Smooth muscle cell (in vitro differentiated cells): ENCODE results near the gene HIPK3. TPM values are rescaled to one million over a fixed set of nuclear protein-coding genes. Genes with fewer than 3 reads are reported as not detected.

Experiments used
- DNase-seq: peaks from one replicate; lab custom pipeline; 2025; ENCODE audit not compliant: unreplicated experiment; lab: John Stamatoyannopoulos, UW
- H2AFZ ChIP-seq: fragments of 200-600 bp; sonication (generic); 2 replicates; pipeline ENCODE4 v1.6.0; 2016; ENCODE audit warnings: antibody characterized with exemption, low read depth, mild to moderate bottlenecking
- H3F3A ChIP-seq: fragments of 200-600 bp; sonication (generic); 2 replicates; pipeline ENCODE4 v1.6.0; 2017; ENCODE audit warnings: antibody characterized with exemption, low read depth
- H3K27ac ChIP-seq: fragments of 200-600 bp; sonication (generic); 2 replicates; pipeline ENCODE4 v1.5.1; 2016; ENCODE audit warnings: low read depth, mild to moderate bottlenecking
- H3K27me3 ChIP-seq: fragments of 200-600 bp; sonication (generic); 2 replicates; pipeline ENCODE4 v1.6.1; 2016; ENCODE audit warnings: low read depth, mild to moderate bottlenecking
- H3K36me3 ChIP-seq: fragments of 200-600 bp; sonication (generic); 2 replicates; pipeline ENCODE4 v1.5.1; 2016; ENCODE audit warnings: low read depth
- H3K4me1 ChIP-seq: fragments of 200-600 bp; sonication (generic); 2 replicates; pipeline ENCODE4 v1.5.1; 2016; ENCODE audit warnings: low read depth
- H3K4me2 ChIP-seq: fragments of 200-600 bp; sonication (generic); 2 replicates; pipeline ENCODE4 v1.6.0; 2016; ENCODE audit warnings: mild to moderate bottlenecking
- H3K4me3 ChIP-seq: fragments of 200-600 bp; sonication (generic); 2 replicates; pipeline ENCODE4 v1.5.1; 2016; ENCODE audit warnings: mild to moderate bottlenecking
- H3K79me2 ChIP-seq: fragments of 200-600 bp; sonication (generic); 2 replicates; pipeline ENCODE4 v1.6.0; 2016; ENCODE audit warnings: low read depth, mild to moderate bottlenecking
- H3K9ac ChIP-seq: fragments of 200-600 bp; sonication (generic); 2 replicates; pipeline ENCODE4 v1.6.0; 2016; ENCODE audit warnings: low read depth
- H3K9me3 ChIP-seq: fragments of 200-600 bp; sonication (generic); replicated peaks from 2 replicates; pipeline ENCODE4 v1.5.1; 2016; ENCODE audit warnings: low read depth
- H4K20me1 ChIP-seq: fragments of 200-600 bp; sonication (generic); 2 replicates; pipeline ENCODE4 v1.6.0; 2016; ENCODE audit warnings: low read depth
- WGBS: methylation state at CpG from one replicate; pipeline ENCODE4 v1.1.7; 2016; ENCODE audit warnings: low lambda C conversion rate; 5-methylcytosine and 5-hydroxymethylcytosine counted together
- polyA plus RNA-seq: library from polyadenylated mRNA; unstranded; fragments of >200 nt; fragmentation: Nextera tagmentation; extraction: Ambion mirVana; gene quantifications from 2 replicates; pipeline ENCODE4 v1.2.1, GENCODE V29; 2016
- total RNA-seq: library from RNA; depleted of rRNA; stranded (reverse); fragments of >200 nt; gene quantifications from 2 replicates; pipeline ENCODE4 v1.2.3, GENCODE V29; 2014
- TF ChIP-seq, protein P1 (sequence below): fragments of 200-600 bp; sonication (generic); IDR thresholded peaks from 2 replicates; pipeline ENCODE4 v1.5.1; 2017; ENCODE audit warnings: borderline replicate concordance, mild to moderate bottlenecking, antibody characterized with exemption; ENCODE audit not compliant: insufficient read depth, poor library complexity, severe bottlenecking

Gene HIPK3
- total and polyA plus RNA-seq, 2 experiments from 2014 or later: 15.3 to 80.0 TPM

DNA sequence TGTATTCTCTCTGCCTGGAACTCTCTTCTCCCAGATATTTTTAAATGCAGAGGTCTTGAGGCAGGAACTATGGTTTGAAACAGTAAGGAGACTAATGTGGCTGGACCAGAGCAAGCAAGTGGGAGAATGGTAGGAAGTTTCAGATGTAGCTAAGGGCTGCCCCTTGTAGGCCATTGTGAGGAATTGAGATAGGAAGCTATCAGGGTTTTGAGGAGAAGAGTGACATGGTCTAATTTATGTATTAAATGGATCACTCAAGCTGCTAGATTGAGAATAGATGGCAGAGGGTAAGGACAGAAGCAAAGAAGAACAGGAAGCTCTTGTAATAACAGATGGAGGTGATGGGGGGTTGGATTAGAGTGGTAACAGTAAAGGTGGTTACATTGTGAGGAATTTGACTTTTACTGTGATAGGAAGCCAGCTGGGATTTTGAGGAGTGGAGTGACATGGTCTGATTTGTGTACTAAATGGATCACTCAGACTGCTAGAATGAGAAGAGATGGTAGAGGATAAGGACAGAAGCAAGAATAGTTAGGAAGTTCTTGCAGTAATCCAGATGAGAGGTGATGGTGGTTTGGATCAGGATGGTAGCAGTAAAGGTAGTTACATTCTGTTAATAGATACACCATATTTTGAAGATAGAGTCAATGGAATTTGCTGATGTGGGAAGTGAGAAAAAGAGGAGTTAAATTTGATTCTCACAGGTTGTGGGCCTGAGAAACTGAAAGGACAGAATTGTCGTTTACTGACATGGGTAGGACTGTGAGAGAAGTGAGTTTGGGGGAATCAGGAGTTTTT lies 63.0 kb downstream of the HIPK3 start:
- DNase-seq: no peak
- Histone ChIP-seq H3K4me3 (no peak overlapping the region), H3K79me2 (peaks cover 100% of the 10 kb centered on the region), H4K20me1 (peaks cover 100% of the 10 kb centered on the region), H3K4me1 (no peaks in the 10 kb centered on the region), H3K9me3 (no peaks in the 10 kb centered on the region), H3K9ac (no peak overlapping the region), H3K4me2 (no peak overlapping the region), H3K36me3 (no peaks in the 10 kb centered on the region), H3K27ac (no peak overlapping the region), H3F3A (no peaks in the 10 kb centered on the region), H3K27me3 (no peaks in the 10 kb centered on the region), H2AFZ (no peak overlapping the region)
- 87% methylated on average over 1 of the region's 1 CpG for WGBS
- TF ChIP-seq, protein P1, sequence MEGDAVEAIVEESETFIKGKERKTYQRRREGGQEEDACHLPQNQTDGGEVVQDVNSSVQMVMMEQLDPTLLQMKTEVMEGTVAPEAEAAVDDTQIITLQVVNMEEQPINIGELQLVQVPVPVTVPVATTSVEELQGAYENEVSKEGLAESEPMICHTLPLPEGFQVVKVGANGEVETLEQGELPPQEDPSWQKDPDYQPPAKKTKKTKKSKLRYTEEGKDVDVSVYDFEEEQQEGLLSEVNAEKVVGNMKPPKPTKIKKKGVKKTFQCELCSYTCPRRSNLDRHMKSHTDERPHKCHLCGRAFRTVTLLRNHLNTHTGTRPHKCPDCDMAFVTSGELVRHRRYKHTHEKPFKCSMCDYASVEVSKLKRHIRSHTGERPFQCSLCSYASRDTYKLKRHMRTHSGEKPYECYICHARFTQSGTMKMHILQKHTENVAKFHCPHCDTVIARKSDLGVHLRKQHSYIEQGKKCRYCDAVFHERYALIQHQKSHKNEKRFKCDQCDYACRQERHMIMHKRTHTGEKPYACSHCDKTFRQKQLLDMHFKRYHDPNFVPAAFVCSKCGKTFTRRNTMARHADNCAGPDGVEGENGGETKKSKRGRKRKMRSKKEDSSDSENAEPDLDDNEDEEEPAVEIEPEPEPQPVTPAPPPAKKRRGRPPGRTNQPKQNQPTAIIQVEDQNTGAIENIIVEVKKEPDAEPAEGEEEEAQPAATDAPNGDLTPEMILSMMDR: no peak

- Histone ChIP-seq H3K4me3 (no peak overlapping the region), H3K27ac (no peak overlapping the region), H3K36me3 (no peaks in the 10 kb centered on the region), H3K4me1 (no peaks in the 10 kb centered on the region), H4K20me1 (peaks cover 100% of the 10 kb centered on the region), H2AFZ (no peak overlapping the region), H3F3A (no peaks in the 10 kb centered on the region), H3K4me2 (no peak overlapping the region), H3K79me2 (peaks cover 100% of the 10 kb centered on the region), H3K9me3 (no peaks in the 10 kb centered on the region), H3K27me3 (no peaks in the 10 kb centered on the region), H3K9ac (no peak overlapping the region)
- WGBS: 69% methylated on average over 6 of the region's 6 CpGs
- TF ChIP-seq, protein P1: no peak
- no peak for DNase-seq
These were observed 63.7 kb downstream of the HIPK3 start for GRCh38 chr11:33320814-33321330.

GRCh38 chr11:33321422-33321821 lies 64.2 kb downstream of the HIPK3 start:
- H3F3A ChIP-seq: no peaks in the 10 kb centered on the region
- H3K36me3 ChIP-seq: no peaks in the 10 kb centered on the region
- H3K4me3 ChIP-seq: no peak overlapping the region
- H2AFZ ChIP-seq: no peak overlapping the region
- TF ChIP-seq, protein P1: no peak
- no peaks in the 10 kb centered on the region for H3K27me3 ChIP-seq
- no peak overlapping the region for H3K27ac ChIP-seq
- no peak for DNase-seq
- H3K9ac ChIP-seq: no peak overlapping the region
- no peaks in the 10 kb centered on the region for H3K9me3 ChIP-seq
- peaks cover 100% of the 10 kb centered on the region for H3K79me2 ChIP-seq
- H4K20me1 ChIP-seq: peaks cover 100% of the 10 kb centered on the region
- no peaks in the 10 kb centered on the region for H3K4me1 ChIP-seq
- H3K4me2 ChIP-seq: no peak overlapping the region
